Naive thymus-derived CD4-positive, alpha-beta T cell (primary cell): ENCODE results near the gene ALDH3B1. TPM values are rescaled to one million over a fixed set of nuclear protein-coding genes. Genes with fewer than 3 reads are reported as not detected.

Experiments used
- ATAC-seq: fragments of 150-1000 bp; cut with Tn5 transposase; 2 replicates; pipeline ENCODE4 v1.10.0; 2021; ENCODE audit warnings: mild to moderate bottlenecking, moderate library complexity
- CTCF ChIA-PET: fragments of 350-600 bp; sonication (Branson Sonifier 250); formaldehyde crosslinking; loops from one replicate; lab custom pipeline; 2021; ENCODE audit warnings: antibody characterized with exemption; lab: Charles Lee
- POLR2A ChIA-PET: fragments of 350-600 bp; sonication (Branson Sonifier 250); formaldehyde crosslinking; loops from one replicate; lab custom pipeline; 2021; ENCODE audit warnings: antibody characterized with exemption, inconsistent platforms; lab: Charles Lee
- DNase-seq, 9 donors: peaks; one replicate each; pipeline versions ENCODE4 v3.0.0 to v3.0.0-alpha.2; 2020 to 2022; ENCODE audit warnings: mixed read lengths in 1 of 9
- H3K27ac ChIP-seq: one replicate; pipeline ENCODE4 v1.7.0; 2013; ENCODE audit warnings: mild to moderate bottlenecking, low read depth, low read length, moderate library complexity
- H3K27me3 ChIP-seq, 2 donors: one replicate each; pipeline ENCODE4 v1.7.0; 2013; ENCODE audit warnings: low read length in 2 of 2, mild to moderate bottlenecking in 2 of 2, moderate library complexity in 2 of 2; ENCODE audit not compliant: control insufficient read depth in 2 of 2, insufficient read depth in 2 of 2
- H3K36me3 ChIP-seq, 3 experiments: 1 replicate in 2 of 3; 2 replicates in 1 of 3; pipeline ENCODE4 v1.7.0; 2013; ENCODE audit warnings: low read length in 3 of 3, mild to moderate bottlenecking in 3 of 3, moderate library complexity in 1 of 3; ENCODE audit not compliant: insufficient read depth in 3 of 3, control insufficient read depth in 2 of 3
- H3K4me1 ChIP-seq, 2 donors: one replicate each; pipeline ENCODE4 v1.7.0; 2013; ENCODE audit warnings: low read length in 2 of 2, mild to moderate bottlenecking in 2 of 2, moderate library complexity in 1 of 2; ENCODE audit not compliant: control insufficient read depth in 2 of 2, insufficient read depth in 2 of 2
- H3K4me3 ChIP-seq: 2 replicates; pipeline ENCODE4 v1.7.0; 2013; ENCODE audit warnings: mild to moderate bottlenecking, low read length
- H3K9me3 ChIP-seq, 3 experiments: 1 replicate in 2 of 3; 2 replicates in 1 of 3; pipeline ENCODE4 v1.7.0; 2013; ENCODE audit warnings: low read length in 3 of 3; ENCODE audit not compliant: control insufficient read depth in 2 of 3
- H3K27ac Mint-ChIP-seq, 9 donors: one replicate each; pipeline ENCODE4 v1.8.0; 2020 to 2022; ENCODE audit warnings: mixed read lengths in 9 of 9, mild to moderate bottlenecking in 8 of 9, moderate library complexity in 5 of 9, inconsistent platforms in 2 of 9
- H3K27me3 Mint-ChIP-seq, 5 donors: one replicate each; pipeline ENCODE4 v1.8.0; 2021 to 2022; ENCODE audit warnings: mixed read lengths in 5 of 5, mild to moderate bottlenecking in 1 of 5
- H3K36me3 Mint-ChIP-seq, 5 donors: one replicate each; pipeline ENCODE4 v1.8.0; 2020 to 2022; ENCODE audit warnings: mixed read lengths in 5 of 5, mild to moderate bottlenecking in 3 of 5, inconsistent platforms in 1 of 5
- H3K4me1 Mint-ChIP-seq, 7 donors: one replicate each; pipeline ENCODE4 v1.8.0; 2020 to 2022; ENCODE audit warnings: mixed read lengths in 7 of 7, mild to moderate bottlenecking in 3 of 7, inconsistent platforms in 1 of 7
- H3K4me3 Mint-ChIP-seq, 10 donors: one replicate each; pipeline ENCODE4 v1.8.0; 2020 to 2022; ENCODE audit warnings: mild to moderate bottlenecking in 10 of 10, mixed read lengths in 10 of 10, moderate library complexity in 6 of 10, inconsistent platforms in 2 of 10
- H3K9me3 Mint-ChIP-seq, 11 donors: one replicate each; pipeline ENCODE4 v1.8.0; 2020 to 2022; ENCODE audit warnings: mixed read lengths in 11 of 11, mild to moderate bottlenecking in 4 of 11, inconsistent platforms in 1 of 11, moderate library complexity in 1 of 11
- intact Hi-C, 2 donors: fragments of 100-400 bp; cut with micrococcal nuclease; formaldehyde crosslinking; loops; one replicate each; pipeline ENCODE4 v1.15.1; 2023
- polyA plus RNA-seq, 2 donors: library from polyadenylated mRNA; unstranded; fragments of 300-500 nt; fragmentation: Illumina TruSeq; gene quantifications; one replicate each; pipeline ENCODE4 v1.2.3, GENCODE V29; 2021
- total RNA-seq, 6 experiments: library from RNA in 5 of 6; stranded (reverse) in 5 of 6; gene quantifications; 1 replicate in 5 of 6; 2 replicates in 1 of 6; pipeline ENCODE4 v1.2.3 and lab custom pipeline; 2021 to 2026

The ALDH3B1 gene
- total and polyA plus RNA-seq, 7 experiments from 2014 or later: 0.05 to 29.5 (median 0.67) TPM; not detected in 2

DNA sequence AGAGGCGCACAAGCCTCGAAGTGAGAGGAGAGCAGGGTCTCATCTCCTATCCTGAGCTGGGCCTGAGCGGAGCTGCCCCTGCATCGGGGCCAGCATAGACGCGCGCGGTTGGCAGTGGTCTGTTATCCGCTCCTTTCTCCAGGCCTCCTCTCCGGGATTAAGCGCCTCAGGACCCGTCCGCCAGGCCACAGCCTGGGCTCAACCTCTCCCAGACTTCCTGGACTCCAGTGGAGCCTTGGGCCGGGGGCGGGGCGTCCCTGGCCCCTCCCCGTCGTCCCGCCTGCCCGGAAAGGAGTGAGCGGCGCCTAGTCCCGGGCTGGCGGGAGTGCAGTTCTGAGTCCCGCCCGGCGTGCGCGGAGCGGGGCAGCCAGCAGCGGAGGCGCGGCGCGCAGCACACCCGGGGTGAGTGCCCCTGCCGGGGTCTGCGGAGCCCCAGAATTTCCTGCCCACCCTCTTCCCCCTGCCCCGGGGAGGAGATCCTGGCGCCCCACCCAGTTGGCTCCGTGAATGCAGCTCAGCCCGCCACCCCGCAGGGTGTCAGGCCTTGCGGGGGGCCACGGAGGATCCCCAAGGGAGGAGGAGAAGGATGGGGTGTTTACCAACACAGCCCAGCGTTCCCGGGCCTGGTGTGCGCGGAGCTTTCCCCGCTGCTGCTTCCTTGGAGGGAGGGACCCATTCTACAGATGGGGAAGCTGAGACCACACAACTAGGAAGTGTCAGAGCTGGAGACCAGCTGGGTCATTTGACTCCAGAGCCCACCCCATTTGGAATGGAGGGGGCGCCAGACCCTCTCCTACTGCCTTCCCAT, 28.8 kb downstream of the ALDH3B1 start, which contains the start of gene TCIRG1:
Gene TCIRG1, plus strand, starts transcription at position 308 of the 808 bp plus-strand sequence. CDS start 2,247 bp downstream, outside the sequence.
- ChIA-PET CTCF (no interaction called here), POLR2A (interaction anchor here (0.5 to 1.2 kb wide), 5 partner anchors 8 to 511 kb away, joined by 3 to 6 read pairs (median 3); partner anchors contain the start of gene NDUFS8)
- Histone ChIP-seq H3K4me1 (peaks cover 8 to 20% of the 10 kb centered on the region in 2 donors), H3K4me3 (peak within 1 kb of the TSS; percentile 84), H3K27me3 (no peaks in the 10 kb centered on the region), H3K36me3 (peaks cover 0 to 38% (median 0%) of the 10 kb centered on the region in 3 experiments), H3K27ac (peak within 1 kb of the TSS; percentile 88), H3K9me3 (no peaks in the 10 kb centered on the region)
- DNase-seq (peak in 8 of 9 donors; percentile 28 to 72 (median 41)), ATAC-seq (peak; percentile 53)
- no peaks in the 10 kb centered on the region for H3K9me3 Mint-ChIP-seq
- H3K4me1 Mint-ChIP-seq: peaks cover 14 to 30% (median 25%) of the 10 kb centered on the region in 7 donors
- H3K36me3 Mint-ChIP-seq: peaks cover 0 to 5% (median 0%) of the 10 kb centered on the region in 5 donors
- H3K27ac Mint-ChIP-seq: peak within 1 kb of the TSS; percentile 92 to 98 (median 94)
- no peaks in the 10 kb centered on the region for H3K27me3 Mint-ChIP-seq
- intact Hi-C loops: loop anchor here (1.0 to 10.0 kb wide), 4 partner anchors 9 to 236 kb away; partner anchors contain the start of genes C11orf24 (in 1 of the 2), CHKA (in 1 of the 2), KMT5B (in 1 of the 2) and NDUFS8 (in 1 of the 2)
- H3K4me3 Mint-ChIP-seq: peak within 1 kb of the TSS; percentile 87 to 94 (median 90)

GRCh38 chr11:68039526-68040086, 29.5 kb downstream of the ALDH3B1 start:
- H3K36me3 ChIP-seq: peaks cover 0 to 38% (median 0%) of the 10 kb centered on the region in 3 experiments
- peak overlapping the region; percentile 84 for H3K4me3 ChIP-seq
- peaks cover 14 to 30% (median 25%) of the 10 kb centered on the region in 7 donors for H3K4me1 Mint-ChIP-seq
- peak overlapping the region; percentile 88 for H3K27ac ChIP-seq
- H3K4me1 ChIP-seq: peaks cover 8 to 20% of the 10 kb centered on the region in 2 donors
- peak overlapping the region; percentile 87 to 94 (median 90) for H3K4me3 Mint-ChIP-seq
- peaks cover 0 to 2% (median 0%) of the 10 kb centered on the region in 5 donors for H3K36me3 Mint-ChIP-seq
- intact Hi-C loops: loop anchor here (1.0 to 10.0 kb wide), 6 partner anchors 9 to 421 kb away; partner anchors contain the start of genes CHKA (in 2 of the 2), NDUFS8 (in 2 of the 2), C11orf24 (in 1 of the 2) and KMT5B (in 1 of the 2)
- ChIA-PET CTCF (no interaction called here), POLR2A (interaction anchor here (0.5 to 1.2 kb wide), 4 partner anchors 8 to 510 kb away, joined by 3 to 6 read pairs (median 3); partner anchors contain the start of gene NDUFS8)
- no peaks in the 10 kb centered on the region for H3K9me3 Mint-ChIP-seq
- no peaks in the 10 kb centered on the region for H3K9me3 ChIP-seq
- DNase-seq (no peak), ATAC-seq (peak; percentile 1)
- peak overlapping the region; percentile 92 to 98 (median 94) for H3K27ac Mint-ChIP-seq
- H3K27me3 ChIP-seq: no peaks in the 10 kb centered on the region
- no peaks in the 10 kb centered on the region for H3K27me3 Mint-ChIP-seq

- Histone ChIP-seq H3K4me3 (peak overlapping the region; percentile 84), H3K9me3 (no peaks in the 10 kb centered on the region), H3K27me3 (no peaks in the 10 kb centered on the region), H3K36me3 (peaks cover 0 to 39% (median 0%) of the 10 kb centered on the region in 3 experiments), H3K4me1 (peaks cover 8 to 19% of the 10 kb centered on the region in 2 donors), H3K27ac (peak overlapping the region; percentile 88)
- ATAC-seq: peak; percentile 49
- POLR2A ChIA-PET: interaction anchor here (0.6 to 1.1 kb wide), 4 partner anchors 9 to 231 kb away, joined by 3 read pairs; no protein-coding TSS in a partner anchor
- Mint-ChIP-seq H3K4me3 (peak overlapping the region; percentile 87 to 94 (median 90)), H3K4me1 (peaks cover 14 to 30% (median 25%) of the 10 kb centered on the region in 7 donors), H3K27me3 (no peaks in the 10 kb centered on the region), H3K9me3 (no peaks in the 10 kb centered on the region), H3K27ac (peak overlapping the region; percentile 92 to 98 (median 94)), H3K36me3 (peaks cover 0 to 4% (median 0%) of the 10 kb centered on the region in 5 donors)
- peak; percentile 42 to 63 (median 55) for DNase-seq
- intact Hi-C loops: loop anchor here (1.0 kb wide), 3 partner anchors 10 to 420 kb away; partner anchors contain the start of genes CHKA (in 1 of the 2), NDUFS8 (in 1 of the 2) and PPP6R3 (in 1 of the 2)
- CTCF ChIA-PET: no interaction called here
Measured at GRCh38 chr11:68040101-68040956, 30.2 kb downstream of the ALDH3B1 start.

GRCh38 chr11:68040957-68041591, 30.9 kb downstream of the ALDH3B1 start:
- peak overlapping the region; percentile 84 for H3K4me3 ChIP-seq
- ATAC-seq (no peak), DNase-seq (no peak)
- no peaks in the 10 kb centered on the region for H3K9me3 ChIP-seq
- peak overlapping the region; percentile 87 to 94 (median 90) for H3K4me3 Mint-ChIP-seq
- H3K27ac Mint-ChIP-seq: peak overlapping the region; percentile 92 to 98 (median 94)
- H3K27me3 ChIP-seq: no peaks in the 10 kb centered on the region
- POLR2A ChIA-PET: interaction anchor here (0.6 to 1.2 kb wide), 5 partner anchors 9 to 230 kb away, joined by 3 to 4 read pairs (median 3); no protein-coding TSS in a partner anchor
- H3K36me3 Mint-ChIP-seq: peaks cover 0 to 4% (median 0%) of the 10 kb centered on the region in 5 donors
- H3K27ac ChIP-seq: peak overlapping the region; percentile 88
- H3K4me1 Mint-ChIP-seq: peaks cover 14 to 30% (median 22%) of the 10 kb centered on the region in 7 donors
- peaks cover 0 to 42% (median 0%) of the 10 kb centered on the region in 3 experiments for H3K36me3 ChIP-seq
- intact Hi-C loops: loop anchor here (1.0 kb wide), 3 partner anchors 11 to 419 kb away; partner anchors contain the start of genes CHKA (in 1 of the 2), NDUFS8 (in 1 of the 2) and PPP6R3 (in 1 of the 2)
- H3K9me3 Mint-ChIP-seq: no peaks in the 10 kb centered on the region
- CTCF ChIA-PET: interaction anchor here (0.6 kb wide), 1 partner anchor 977 kb away, joined by 3 read pairs; no protein-coding TSS in a partner anchor
- H3K4me1 ChIP-seq: peaks cover 8 to 17% of the 10 kb centered on the region in 2 donors
- H3K27me3 Mint-ChIP-seq: no peaks in the 10 kb centered on the region

DNA sequence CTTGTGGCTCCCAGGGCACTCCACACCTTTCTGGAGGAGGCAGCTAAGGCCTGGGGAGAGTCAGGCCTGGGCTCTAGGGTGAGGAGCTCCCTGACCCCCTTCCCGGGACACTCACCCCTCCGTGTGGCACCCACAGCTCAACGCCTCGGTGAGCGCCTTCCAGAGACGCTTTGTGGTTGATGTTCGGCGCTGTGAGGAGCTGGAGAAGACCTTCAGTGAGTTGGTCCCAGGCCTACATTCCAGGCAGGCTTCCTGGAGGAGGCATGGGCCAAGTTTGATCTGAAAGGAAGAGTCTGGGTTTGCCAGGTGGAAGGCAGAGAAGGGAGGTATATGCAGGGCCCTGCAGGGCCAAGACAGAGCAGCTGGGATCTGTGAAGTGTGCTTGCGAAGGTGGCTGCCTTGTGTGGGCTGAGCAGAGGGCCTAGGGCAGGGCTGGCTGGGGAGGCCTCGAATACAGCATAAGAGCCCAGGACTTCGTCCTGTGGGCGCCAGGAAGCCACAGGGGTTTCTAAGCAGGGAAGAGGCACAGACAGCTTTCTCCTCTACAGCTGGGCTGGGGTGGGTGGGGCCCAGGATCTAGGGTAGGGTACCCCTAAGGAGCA, 31.6 kb downstream of the ALDH3B1 start:
- Histone ChIP-seq H3K27me3 (no peaks in the 10 kb centered on the region), H3K9me3 (no peaks in the 10 kb centered on the region), H3K36me3 (peaks cover 0 to 44% (median 0%) of the 10 kb centered on the region in 3 experiments), H3K27ac (peak overlapping the region; percentile 88), H3K4me3 (no peak overlapping the region), H3K4me1 (peaks cover 8 to 15% of the 10 kb centered on the region in 2 donors)
- ChIA-PET POLR2A (interaction anchor here (1.2 kb wide), 1 partner anchor 11 kb away, joined by 4 read pairs; no protein-coding TSS in a partner anchor), CTCF (interaction anchor here (0.6 kb wide), 1 partner anchor 978 kb away, joined by 3 read pairs; no protein-coding TSS in a partner anchor)
- peak overlapping the region in 9 of 10 donors; percentile 26 to 93 (median 45) for H3K4me3 Mint-ChIP-seq
- H3K27me3 Mint-ChIP-seq: no peaks in the 10 kb centered on the region
- H3K27ac Mint-ChIP-seq: peak overlapping the region; percentile 45 to 96 (median 81)
- DNase-seq: no peak
- intact Hi-C loops: no loop called here
- ATAC-seq: no peak
- peaks cover 0 to 4% (median 0%) of the 10 kb centered on the region in 5 donors for H3K36me3 Mint-ChIP-seq
- H3K9me3 Mint-ChIP-seq: no peaks in the 10 kb centered on the region
- peaks cover 12 to 29% (median 19%) of the 10 kb centered on the region in 7 donors for H3K4me1 Mint-ChIP-seq
